Medulla oblongata (tissue), 1 donor: ENCODE data around the gene ZNF638.

Experiments
- DNase-seq: peaks from one replicate; pipeline ENCODE4 v3.0.0-alpha.2; 2015; ENCODE audit errors: extremely low spot score

The ZNF638 gene

GRCh38 chr2:71455011-71455740 lies 123.6 kb downstream of the ZNF638 start:
- no peak for DNase-seq

- DNase-seq, result no peak
These were observed 124.4 kb downstream of the ZNF638 start for GRCh38 chr2:71455741-71456569.

DNA sequence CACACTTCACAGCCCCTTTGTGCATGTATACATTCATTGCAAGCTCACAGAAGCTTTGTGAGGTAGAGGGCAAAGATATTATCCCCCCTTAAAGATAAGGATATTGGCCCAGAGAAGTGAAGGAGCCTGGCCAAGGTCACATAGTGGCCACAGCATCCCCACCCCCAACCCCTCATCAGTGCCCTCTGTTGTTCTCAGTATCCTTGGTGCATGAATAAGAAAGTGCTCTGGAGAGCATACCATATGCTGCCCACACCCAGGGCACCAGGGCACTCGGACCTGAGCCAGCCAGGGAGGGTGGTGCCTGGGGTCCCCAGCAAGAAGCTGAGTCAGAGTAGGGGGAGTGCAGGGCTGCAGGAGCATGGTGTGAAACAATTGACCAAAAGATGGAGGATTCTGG lies 125.0 kb downstream of the ZNF638 start:
- DNase-seq, result no peak

DNA sequence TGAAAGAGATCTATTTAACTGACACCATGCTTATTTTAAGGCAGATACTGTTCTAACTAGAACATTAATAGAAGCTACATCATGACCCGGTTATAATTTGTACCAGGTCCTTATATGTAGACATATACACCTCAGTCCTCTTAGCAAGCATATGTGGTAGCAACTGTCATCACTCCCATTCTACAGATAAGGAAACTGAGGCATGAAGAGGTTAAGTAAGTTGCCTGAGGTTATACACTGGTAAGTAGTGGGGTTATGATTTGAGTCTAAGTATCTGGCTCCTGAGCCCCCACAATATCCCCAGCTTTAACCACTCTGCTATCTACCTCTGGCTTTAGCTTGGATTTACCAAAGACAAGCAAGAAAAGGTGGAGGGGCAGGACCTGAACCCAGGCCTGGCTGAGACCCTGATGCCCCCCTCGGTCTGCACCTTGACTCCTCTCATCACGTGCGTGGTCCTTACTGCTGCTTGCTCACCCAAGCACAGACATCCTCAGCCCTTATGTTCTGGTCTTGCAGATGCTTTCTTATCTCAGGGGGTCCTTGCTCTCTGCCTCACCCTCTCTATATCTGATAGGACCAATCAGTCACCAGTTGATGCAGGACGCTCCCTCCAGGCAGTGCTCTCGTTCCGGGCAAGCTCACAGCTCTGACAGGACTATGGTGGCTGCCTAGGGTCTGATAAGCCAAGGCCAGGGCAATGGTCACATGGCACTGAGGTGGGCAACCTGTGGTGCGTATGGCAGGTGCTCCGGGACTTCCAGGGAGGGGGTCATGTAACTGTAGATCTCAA lies 125.7 kb downstream of the ZNF638 start:
- no peak for DNase-seq

DNA sequence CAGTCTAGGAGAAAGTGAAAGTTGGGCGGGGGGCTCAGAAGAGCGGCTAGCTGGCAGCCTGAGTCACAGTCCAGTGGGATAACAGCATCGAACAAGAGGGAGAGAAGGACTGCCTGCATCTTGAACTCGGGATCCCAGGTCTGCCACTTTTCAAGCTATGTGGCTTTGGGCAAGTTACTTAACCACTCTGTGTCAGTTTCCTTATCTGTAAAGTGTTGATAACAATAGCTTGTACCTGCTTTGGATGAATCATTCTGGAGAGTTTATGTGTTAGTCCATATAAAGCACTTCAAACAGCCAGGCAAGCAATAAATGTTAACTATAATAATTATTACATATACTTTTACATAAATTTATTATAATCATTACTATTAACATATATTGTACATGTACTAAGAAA lies 126.3 kb downstream of the ZNF638 start:
- no peak for DNase-seq

DNA sequence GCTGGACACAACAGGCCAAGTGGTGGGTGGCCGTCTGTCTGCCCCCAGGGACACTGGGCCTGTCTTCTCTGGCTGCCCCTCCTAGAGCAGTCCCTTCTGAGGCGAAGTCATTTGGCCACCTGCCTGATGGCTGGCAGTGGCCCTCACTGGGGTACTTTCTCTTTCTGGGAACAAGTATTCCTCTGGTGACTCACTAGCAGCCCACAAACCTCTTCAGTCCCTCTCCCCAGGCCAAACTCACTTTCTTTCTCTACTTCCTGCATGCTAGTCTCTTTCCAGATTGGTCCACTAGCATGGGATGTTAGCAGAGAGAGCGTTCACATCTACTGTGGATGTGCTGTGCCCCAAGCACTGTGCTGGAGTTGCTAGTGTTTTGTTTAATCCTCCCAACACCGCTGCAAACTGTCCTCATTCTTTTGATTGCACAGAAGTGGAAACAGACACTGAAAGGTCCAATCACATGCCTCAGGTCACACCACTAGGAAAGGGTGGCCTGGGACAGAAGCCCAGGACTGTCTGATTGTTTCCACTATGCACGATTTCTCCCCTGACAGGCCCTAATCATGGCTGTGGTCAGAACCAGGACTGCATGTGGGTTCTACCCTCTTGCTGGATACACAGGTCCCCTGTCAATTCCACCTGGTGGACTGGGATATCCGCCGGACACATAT lies 127.0 kb downstream of the ZNF638 start:
- DNase-seq, result peak; percentile 37

DNA sequence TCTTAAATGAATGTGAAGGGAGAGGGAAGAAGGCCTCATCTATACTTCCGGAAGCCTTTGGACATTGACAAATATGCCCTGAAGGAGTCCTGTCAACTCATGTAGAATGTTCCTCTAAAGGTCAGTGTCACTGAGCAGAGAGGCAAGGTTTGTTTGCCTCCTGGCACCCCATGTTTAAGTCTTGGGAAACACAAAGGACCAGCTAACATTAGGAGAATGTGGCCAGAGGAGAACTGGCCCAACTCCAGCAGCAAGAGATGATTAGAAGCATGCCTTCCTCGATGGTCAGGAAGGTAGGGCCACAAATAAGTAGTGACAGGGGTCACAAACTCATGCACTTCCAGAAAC lies 127.5 kb downstream of the ZNF638 start:
- no peak for DNase-seq

- no peak for DNase-seq
These were observed 128.5 kb downstream of the ZNF638 start for GRCh38 chr2:71460056-71460455.

GRCh38 chr2:71460595-71461303 lies 129.2 kb downstream of the ZNF638 start:
- peak; percentile 29 for DNase-seq

GRCh38 chr2:71461304-71461671 lies 129.7 kb downstream of the ZNF638 start:
- no peak for DNase-seq

- no peak for DNase-seq
These were observed 130.5 kb downstream of the ZNF638 start for GRCh38 chr2:71462056-71462605.

- no peak for DNase-seq
These were observed 131.2 kb downstream of the ZNF638 start for GRCh38 chr2:71462641-71463341.

- DNase-seq, result no peak
These were observed 131.7 kb downstream of the ZNF638 start for GRCh38 chr2:71463342-71463654.

DNA sequence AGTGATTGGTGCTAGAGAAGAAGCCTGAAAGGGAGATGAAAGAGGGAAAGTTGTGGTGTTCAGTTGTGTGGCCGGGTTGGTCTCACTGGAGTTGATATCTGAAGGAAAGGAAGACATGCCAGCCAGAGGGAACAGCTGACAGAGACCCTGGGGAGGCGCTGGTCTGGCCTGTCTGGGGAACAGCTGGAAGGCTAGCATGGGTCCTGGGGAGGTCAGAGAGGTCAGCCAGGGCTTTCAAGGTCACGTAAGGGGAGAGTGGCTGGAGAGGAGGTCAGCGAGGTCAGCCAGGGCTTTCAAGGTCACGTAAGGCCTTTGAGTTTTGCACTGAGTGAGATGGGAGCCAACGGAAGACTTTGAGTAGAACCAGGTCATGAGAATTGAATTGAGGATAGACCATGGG lies 132.8 kb downstream of the ZNF638 start:
- DNase-seq, result no peak

- DNase-seq, result no peak
These were observed 133.8 kb downstream of the ZNF638 start for GRCh38 chr2:71465356-71465755.

DNA sequence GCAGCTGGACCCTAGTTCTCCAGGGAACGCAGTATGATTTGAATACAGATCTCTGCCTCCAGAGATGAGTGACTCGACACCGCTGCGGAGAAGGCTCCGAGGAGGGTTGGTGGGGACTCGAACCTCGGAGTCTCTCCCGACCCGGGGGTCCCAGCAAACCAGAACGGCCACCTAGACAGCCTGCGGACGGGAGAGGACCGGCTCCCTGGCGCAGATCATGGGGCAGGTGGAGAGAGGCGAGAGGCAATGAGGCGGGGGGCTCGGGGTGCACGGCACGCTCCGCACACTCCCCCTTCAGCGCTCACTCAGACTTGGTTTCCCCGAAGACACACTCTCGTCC lies 134.3 kb downstream of the ZNF638 start:
- DNase-seq, result no peak

DNA sequence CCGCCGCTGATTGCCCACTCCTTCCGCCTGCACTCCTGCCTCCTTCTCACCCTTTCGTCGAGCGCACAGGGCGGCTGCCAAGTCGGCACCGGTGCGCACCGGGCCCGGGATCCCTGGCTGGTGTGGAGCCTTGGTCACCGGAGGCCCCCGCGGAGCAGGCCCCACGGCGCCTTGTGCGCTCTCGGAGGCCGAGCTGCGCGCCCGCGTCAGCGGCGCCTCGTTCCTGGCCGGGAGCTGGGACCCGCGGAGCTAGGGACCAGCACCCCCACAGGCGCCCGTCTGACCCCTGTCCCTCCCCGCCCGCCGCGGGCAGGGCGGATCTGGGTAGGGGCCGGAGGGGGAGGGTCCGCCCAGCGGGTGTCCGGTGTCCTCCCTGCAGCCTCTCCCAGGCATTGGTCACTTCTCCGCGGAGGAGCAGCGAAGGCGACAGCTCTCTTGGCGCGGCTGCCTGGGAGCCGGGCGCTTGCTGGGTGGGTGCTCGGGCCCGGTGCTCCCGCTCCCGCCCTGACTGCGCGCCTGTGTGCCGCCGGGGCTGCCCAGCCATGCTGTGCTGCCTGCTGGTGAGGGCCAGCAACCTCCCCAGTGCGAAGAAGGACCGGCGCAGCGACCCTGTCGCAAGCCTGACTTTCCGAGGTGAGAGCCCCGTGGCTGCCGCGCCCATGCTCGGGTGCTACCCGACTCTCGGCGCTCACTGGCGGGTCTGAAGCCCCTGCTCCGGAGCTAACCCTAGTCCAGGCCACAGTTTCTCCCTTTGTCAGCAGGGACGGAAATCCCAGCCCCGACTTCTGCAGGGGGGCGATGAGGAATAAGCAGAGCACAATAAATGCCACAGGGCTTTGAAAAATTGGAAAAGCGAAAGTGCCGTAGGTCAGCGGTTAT lies 135.0 kb downstream of the ZNF638 start:
- no peak for DNase-seq

GRCh38 chr2:71467180-71467815 lies 135.7 kb downstream of the ZNF638 start:
- no peak for DNase-seq
